Daoy (cell line): Measurements from ENCODE around the gene KLRK1. TPM values are rescaled to one million over a fixed set of nuclear protein-coding genes. Genes with fewer than 3 reads are reported as not detected.
A peak's percentile ranks its signal among the peaks of the same experiment; 100 is the strongest.
"Not testable (repeated sequence)": the region's sequence is repeated elsewhere in the genome, so short reads cannot be mapped to it uniquely, and the experiment has no call there.

ENCODE experiments used
- DNase-seq: peaks from one replicate; pipeline ENCODE4 v3.0.0-alpha.2; 2015; ENCODE audit warnings: low read depth
- total RNA-seq: library from RNA; depleted of rRNA; stranded (reverse); fragments of >200 nt; shearing (Covaris generic); gene quantifications from 2 replicates; pipeline ENCODE4 v1.2.3, GENCODE V29; 2014; rRNA removed

KLRK1 gene
- total RNA-seq, 1 experiment from 2014 or later, result not detected

- DNase-seq, result no peak
These were observed 26.8 kb downstream of the KLRK1 start for GRCh38 chr12:10362828-10363657.

GRCh38 chr12:10362325-10362724 lies 27.5 kb downstream of the KLRK1 start:
- DNase-seq, result no peak

GRCh38 chr12:10361622-10362021 lies 28.2 kb downstream of the KLRK1 start:
- DNase-seq, result no peak

- no peak for DNase-seq
These were observed 28.8 kb downstream of the KLRK1 start for GRCh38 chr12:10361084-10361483.

DNA sequence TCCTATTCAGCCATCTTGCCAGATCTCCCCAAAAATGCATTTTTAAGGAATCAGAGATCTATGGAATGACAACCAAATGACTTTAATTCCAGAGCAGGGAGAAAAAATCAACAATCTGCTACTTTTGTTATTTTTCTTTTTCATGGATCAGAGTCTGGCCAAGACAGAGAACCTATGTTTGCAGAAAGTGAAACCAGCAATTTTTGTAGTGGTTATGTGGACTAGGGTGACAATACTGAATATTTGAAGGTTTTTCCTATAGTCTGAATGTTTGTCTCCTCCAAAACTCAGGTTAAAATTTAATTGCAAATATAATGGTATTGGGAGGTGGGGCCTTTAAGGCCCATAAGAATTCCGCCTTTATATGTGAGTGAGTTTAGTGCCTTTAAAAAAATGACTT lies 30.9 kb downstream of the KLRK1 start:
- no peak for DNase-seq

DNA sequence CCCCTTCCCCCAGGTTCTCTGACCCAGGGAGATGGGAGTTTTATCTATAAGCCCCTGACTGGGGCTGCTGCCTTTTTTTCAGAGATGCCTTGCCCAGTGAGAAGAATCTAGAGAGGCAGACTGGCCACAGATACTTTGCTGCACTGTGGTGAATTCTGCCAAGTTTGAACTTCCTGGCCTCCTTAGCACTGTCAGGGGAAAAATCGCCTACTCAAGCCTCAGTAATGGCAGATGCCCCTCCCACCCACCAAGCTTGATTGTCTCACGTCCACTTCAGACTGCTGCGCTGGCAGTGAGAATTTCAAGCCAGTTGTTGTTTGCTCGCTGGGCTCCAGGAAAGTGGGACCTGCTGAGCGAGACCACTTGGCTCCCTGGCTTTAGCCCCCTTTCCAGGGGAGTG lies 31.7 kb downstream of the KLRK1 start:
- no peak for DNase-seq

DNA sequence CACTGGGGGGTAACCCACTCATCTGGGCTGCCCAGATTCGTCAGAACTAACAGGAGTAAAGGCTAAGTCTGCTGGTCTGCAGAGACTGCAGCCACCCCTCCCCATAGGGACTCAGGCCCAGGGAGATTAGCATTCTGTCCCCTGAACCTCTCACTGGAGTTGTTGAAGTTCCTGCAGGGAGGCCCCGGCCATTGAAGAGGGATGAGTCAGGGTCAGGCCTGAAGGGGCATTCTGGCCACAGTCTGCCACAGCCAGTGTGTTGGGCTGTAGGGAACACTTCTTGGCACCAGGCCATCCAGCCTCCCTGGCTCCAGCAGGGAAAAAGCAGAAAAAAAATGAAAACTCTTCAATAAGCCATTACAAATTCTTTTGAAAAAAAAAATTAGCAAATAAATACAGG lies 35.3 kb downstream of the KLRK1 start:
- peak; percentile 23 for DNase-seq

GRCh38 chr12:10354071-10354470 lies 35.8 kb downstream of the KLRK1 start:
- no peak for DNase-seq

- not testable (repeated sequence) for DNase-seq
These were observed 38.4 kb downstream of the KLRK1 start for GRCh38 chr12:10351457-10351856.

DNA sequence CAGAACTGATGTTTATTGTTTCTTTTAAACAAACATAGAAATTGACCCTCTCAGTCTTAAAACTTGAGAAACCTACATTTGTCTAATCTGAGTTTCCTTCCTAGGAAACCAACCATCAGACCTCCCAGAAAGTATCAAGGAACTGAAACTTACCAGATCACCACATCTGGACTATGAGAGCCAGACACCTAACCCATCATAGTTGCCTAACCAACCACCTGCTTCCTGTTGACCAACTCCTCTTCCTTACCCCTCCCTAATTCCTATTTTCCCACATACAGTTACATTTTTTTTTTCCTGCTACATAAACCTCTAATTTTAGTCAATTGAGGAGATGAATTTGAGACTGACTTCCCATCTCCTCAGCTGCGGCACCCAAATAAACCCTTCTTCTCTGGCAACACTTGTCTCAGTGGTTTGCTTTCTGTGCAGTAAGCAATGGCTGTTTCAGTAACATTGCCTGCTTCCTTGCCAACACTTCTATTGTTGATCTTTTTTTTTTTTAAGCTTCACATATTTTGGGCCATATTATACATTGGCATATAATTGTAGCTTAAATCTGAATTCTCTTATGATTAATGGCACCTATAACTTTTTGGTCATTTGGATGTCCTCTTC lies 47.8 kb downstream of the KLRK1 start:
- no peak for DNase-seq

GRCh38 chr12:10340946-10341345 lies 48.9 kb downstream of the KLRK1 start:
- DNase-seq, result not testable (repeated sequence)

GRCh38 chr12:10339053-10339840 lies 50.6 kb downstream of the KLRK1 start:
- DNase-seq, result peak; percentile 20

DNA sequence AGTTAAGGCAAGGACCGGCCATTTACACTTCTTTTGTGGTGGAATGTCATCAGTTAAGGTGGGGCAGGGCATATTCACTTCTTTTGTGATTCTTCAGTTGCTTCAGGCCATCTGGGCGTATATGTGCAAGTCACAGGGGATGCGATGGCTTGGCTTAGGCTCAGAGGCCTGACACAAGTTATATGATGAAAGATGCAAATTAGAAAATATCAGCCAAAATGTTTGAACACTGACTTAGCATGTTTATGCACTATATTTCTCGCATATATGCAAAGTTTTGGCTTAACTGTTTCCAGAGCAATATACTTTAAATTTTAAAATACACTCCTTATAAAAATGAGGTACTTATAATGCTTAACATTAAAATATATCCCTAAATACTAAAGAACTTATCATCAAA lies 51.4 kb downstream of the KLRK1 start:
- not testable (repeated sequence) for DNase-seq

DNA sequence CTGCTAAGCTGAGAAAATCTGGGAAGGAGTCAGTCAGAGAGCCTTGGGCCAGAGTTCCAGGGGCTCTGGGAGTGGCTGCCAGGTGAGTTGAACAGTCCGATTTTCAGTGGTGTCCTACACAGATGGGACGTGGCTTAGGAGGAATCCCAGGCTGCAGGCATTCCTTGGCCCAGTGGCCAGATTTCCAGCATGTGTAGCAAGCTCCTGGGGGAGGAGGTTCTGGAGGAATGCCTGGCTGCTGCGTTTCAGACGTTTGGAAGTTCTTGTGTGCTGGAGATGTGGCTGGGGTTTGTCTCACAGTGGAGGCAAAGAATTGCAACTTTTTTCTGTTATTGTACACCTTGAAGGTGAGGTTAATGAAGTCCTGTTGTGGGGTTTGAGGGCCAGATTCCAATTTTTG lies 53.6 kb downstream of the KLRK1 start:
- not testable (repeated sequence) for DNase-seq

- DNase-seq, result peak; percentile 24
These were observed 58.1 kb downstream of the KLRK1 start for GRCh38 chr12:10331642-10332239.

DNA sequence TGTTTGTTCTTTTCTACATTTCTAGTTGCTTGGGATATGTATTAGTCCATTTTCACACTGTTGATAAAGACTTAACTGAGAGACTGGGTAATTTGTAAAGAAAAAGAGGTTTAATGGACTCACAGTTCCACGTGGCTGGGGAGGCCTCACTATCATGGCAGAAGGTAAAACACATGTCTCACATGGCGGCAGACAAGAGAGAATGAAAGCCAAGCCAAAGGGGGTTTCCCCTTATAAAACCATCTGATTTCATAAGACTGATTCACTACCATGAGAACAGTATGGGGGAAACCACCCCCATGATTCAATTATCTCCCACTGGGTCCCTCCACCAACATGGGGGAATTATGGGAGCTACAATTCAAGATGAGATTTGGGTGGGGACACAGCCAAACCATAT lies 61.1 kb downstream of the KLRK1 start:
- DNase-seq, result not testable (repeated sequence)

Other genes with a start within 250 kb of the KLRK1 start
- 0.06 TPM in 1 of 2 replicates, not detected in the other for gene OLR1, start 217.9 kb downstream of the KLRK1 start, total RNA-seq
- 0.57 and 1.8 TPM in 2 replicates for gene TMEM52B, start 211.0 kb downstream of the KLRK1 start, total RNA-seq
- gene GABARAPL1, start 177.2 kb downstream of the KLRK1 start, total RNA-seq, result 14.5 and 19.5 TPM in 2 replicates
- gene KLRD1, start 82.2 kb downstream of the KLRK1 start, total RNA-seq, result 0.29 TPM in 1 of 2 replicates, not detected in the other
- gene KLRC4, start 19.7 kb upstream of the KLRK1 start, total RNA-seq, result not detected in 2 replicates
- gene KLRC3, start 30.6 kb upstream of the KLRK1 start, total RNA-seq, result not detected in 2 replicates
- gene KLRC2, start 46.0 kb upstream of the KLRK1 start, total RNA-seq, result 0.89 and 0.97 TPM in 2 replicates
- not detected in 2 replicates for gene KLRC1, start 63.3 kb upstream of the KLRK1 start, total RNA-seq
- gene EIF2S3B, start 115.8 kb upstream of the KLRK1 start, total RNA-seq, result 0.57 TPM in 2 replicates
- 22.8 and 32.1 TPM in 2 replicates for gene MAGOHB, start 223.6 kb upstream of the KLRK1 start, total RNA-seq